SJCRH30 (cell line): Measurements from ENCODE around the gene TMEM119. TPM values are rescaled to one million over a fixed set of nuclear protein-coding genes. Genes with fewer than 3 reads are reported as not detected.

Experiments
- DNase-seq, 2 experiments: peaks; one replicate each; pipeline ENCODE4 v3.0.0-alpha.2; 2015 to 2020
- H3K27ac ChIP-seq: fragments of 250-450 bp; sonication (Bioruptor Pico); 2 replicates; pipeline ENCODE4 v1.5.1; 2020; ENCODE audit warnings: mild to moderate bottlenecking, moderate library complexity
- H3K27me3 ChIP-seq: fragments of 250-450 bp; sonication (Bioruptor Pico); 2 replicates; pipeline ENCODE4 v1.5.1; 2020; ENCODE audit warnings: mild to moderate bottlenecking, moderate library complexity
- H3K36me3 ChIP-seq: fragments of 250-450 bp; sonication (Bioruptor Pico); 2 replicates; pipeline ENCODE4 v1.5.1; 2020; ENCODE audit warnings: mild to moderate bottlenecking, moderate library complexity
- H3K4me1 ChIP-seq: fragments of 250-450 bp; sonication (Bioruptor Pico); 2 replicates; pipeline ENCODE4 v1.5.1; 2020; ENCODE audit warnings: mild to moderate bottlenecking, moderate library complexity
- H3K4me3 ChIP-seq: fragments of 250-450 bp; sonication (Bioruptor Pico); 2 replicates; pipeline ENCODE4 v1.5.1; 2020; ENCODE audit warnings: mild to moderate bottlenecking, moderate library complexity
- H3K9me3 ChIP-seq: fragments of 250-450 bp; sonication (Bioruptor Pico); replicated peaks from 2 replicates; pipeline ENCODE4 v1.5.1; 2020; ENCODE audit warnings: mild to moderate bottlenecking, moderate library complexity
- total RNA-seq: library from RNA; depleted of rRNA; stranded (reverse); fragments of >200 nt; shearing (Covaris generic); gene quantifications from 2 replicates; pipeline ENCODE4 v1.2.3, GENCODE V29; 2014

The TMEM119 gene
- total RNA-seq, 1 experiment from 2014 or later = 19.1 TPM

- H3K4me3 ChIP-seq = no peak overlapping the region
- DNase-seq = no peak
- no peaks in the 10 kb centered on the region for H3K36me3 ChIP-seq
- H3K27me3 ChIP-seq = no peaks in the 10 kb centered on the region
- H3K27ac ChIP-seq = no peak overlapping the region
- peaks cover 30% of the 10 kb centered on the region for H3K4me1 ChIP-seq
- H3K9me3 ChIP-seq = peaks cover 4% of the 10 kb centered on the region; the same call in 1 of the 2 replicates
These were observed 15.7 kb upstream of the TMEM119 start for GRCh38 chr12:108613548-108613947.

GRCh38 chr12:108612788-108613282, 15.0 kb upstream of the TMEM119 start:
- Histone ChIP-seq H3K4me3 (no peak overlapping the region), H3K27me3 (no peaks in the 10 kb centered on the region), H3K36me3 (no peaks in the 10 kb centered on the region), H3K9me3 (peaks cover 4% of the 10 kb centered on the region; the same call in 1 of the 2 replicates), H3K4me1 (peaks cover 26% of the 10 kb centered on the region), H3K27ac (no peak overlapping the region)
- peak in 1 of 2 experiments; percentile 55 for DNase-seq

GRCh38 chr12:108611884-108612415, 14.1 kb upstream of the TMEM119 start:
- Histone ChIP-seq H3K27me3 (no peaks in the 10 kb centered on the region), H3K4me3 (no peak overlapping the region), H3K27ac (no peak overlapping the region), H3K36me3 (no peaks in the 10 kb centered on the region), H3K9me3 (peaks cover 4% of the 10 kb centered on the region; the same call in 1 of the 2 replicates), H3K4me1 (peaks cover 25% of the 10 kb centered on the region)
- DNase-seq = peak; percentile 51 to 71

GRCh38 chr12:108610856-108611605, 13.1 kb upstream of the TMEM119 start:
- peaks cover 4% of the 10 kb centered on the region; the same call in 1 of the 2 replicates for H3K9me3 ChIP-seq
- H3K36me3 ChIP-seq = no peaks in the 10 kb centered on the region
- H3K27ac ChIP-seq = no peak overlapping the region
- DNase-seq = no peak
- peaks cover 25% of the 10 kb centered on the region for H3K4me1 ChIP-seq
- no peaks in the 10 kb centered on the region for H3K27me3 ChIP-seq
- no peak overlapping the region for H3K4me3 ChIP-seq

GRCh38 chr12:108610336-108610815, 12.5 kb upstream of the TMEM119 start:
- H3K9me3 ChIP-seq = no peaks in the 10 kb centered on the region
- H3K4me1 ChIP-seq = peaks cover 25% of the 10 kb centered on the region
- no peaks in the 10 kb centered on the region for H3K27me3 ChIP-seq
- no peak overlapping the region for H3K4me3 ChIP-seq
- no peak overlapping the region for H3K27ac ChIP-seq
- no peaks in the 10 kb centered on the region for H3K36me3 ChIP-seq
- DNase-seq = no peak

GRCh38 chr12:108609537-108610335, 11.9 kb upstream of the TMEM119 start:
- H3K27me3 ChIP-seq = no peaks in the 10 kb centered on the region
- no peak overlapping the region for H3K27ac ChIP-seq
- no peaks in the 10 kb centered on the region for H3K9me3 ChIP-seq
- no peaks in the 10 kb centered on the region for H3K36me3 ChIP-seq
- H3K4me1 ChIP-seq = peaks cover 26% of the 10 kb centered on the region
- peak; percentile 71 to 72 for DNase-seq
- no peak overlapping the region for H3K4me3 ChIP-seq

GRCh38 chr12:108608616-108609015, 10.7 kb upstream of the TMEM119 start:
- no peaks in the 10 kb centered on the region for H3K36me3 ChIP-seq
- H3K27ac ChIP-seq = no peak overlapping the region
- DNase-seq = no peak
- H3K9me3 ChIP-seq = no peaks in the 10 kb centered on the region
- H3K4me3 ChIP-seq = no peak overlapping the region
- H3K27me3 ChIP-seq = no peaks in the 10 kb centered on the region
- peaks cover 28% of the 10 kb centered on the region for H3K4me1 ChIP-seq

- DNase-seq = no peak
- H3K9me3 ChIP-seq = no peaks in the 10 kb centered on the region
- H3K4me3 ChIP-seq = no peak overlapping the region
- H3K36me3 ChIP-seq = no peaks in the 10 kb centered on the region
- H3K27me3 ChIP-seq = no peaks in the 10 kb centered on the region
- H3K27ac ChIP-seq = no peak overlapping the region
- H3K4me1 ChIP-seq = peaks cover 24% of the 10 kb centered on the region
These were observed 10.2 kb upstream of the TMEM119 start for GRCh38 chr12:108607981-108608600.

GRCh38 chr12:108606492-108606891, 8.6 kb upstream of the TMEM119 start:
- Histone ChIP-seq H3K27me3 (no peaks in the 10 kb centered on the region), H3K27ac (no peak overlapping the region), H3K36me3 (no peaks in the 10 kb centered on the region), H3K4me1 (peaks cover 14% of the 10 kb centered on the region), H3K4me3 (no peak overlapping the region), H3K9me3 (no peaks in the 10 kb centered on the region)
- DNase-seq = no peak

- no peak overlapping the region for H3K27ac ChIP-seq
- H3K4me1 ChIP-seq = peaks cover 16% of the 10 kb centered on the region
- no peak overlapping the region for H3K4me3 ChIP-seq
- no peaks in the 10 kb centered on the region for H3K9me3 ChIP-seq
- DNase-seq = no peak
- H3K27me3 ChIP-seq = no peaks in the 10 kb centered on the region
- H3K36me3 ChIP-seq = no peaks in the 10 kb centered on the region
These were observed 8.0 kb upstream of the TMEM119 start for GRCh38 chr12:108605690-108606406.

GRCh38 chr12:108605000-108605689, 7.3 kb upstream of the TMEM119 start:
- Histone ChIP-seq H3K27ac (no peak overlapping the region), H3K4me1 (peaks cover 14% of the 10 kb centered on the region), H3K36me3 (no peaks in the 10 kb centered on the region), H3K27me3 (no peaks in the 10 kb centered on the region), H3K9me3 (no peaks in the 10 kb centered on the region), H3K4me3 (no peak overlapping the region)
- no peak for DNase-seq

- Histone ChIP-seq H3K27me3 (no peaks in the 10 kb centered on the region), H3K36me3 (no peaks in the 10 kb centered on the region), H3K27ac (no peak overlapping the region), H3K4me1 (peaks cover 9% of the 10 kb centered on the region; the same call in 1 of the 2 replicates), H3K9me3 (no peaks in the 10 kb centered on the region), H3K4me3 (no peak overlapping the region)
- DNase-seq = no peak
These were observed 6.5 kb upstream of the TMEM119 start for GRCh38 chr12:108604208-108604941.

GRCh38 chr12:108603743-108604142, 5.9 kb upstream of the TMEM119 start:
- Histone ChIP-seq H3K36me3 (no peaks in the 10 kb centered on the region), H3K27me3 (no peaks in the 10 kb centered on the region), H3K9me3 (no peaks in the 10 kb centered on the region), H3K27ac (no peak overlapping the region), H3K4me1 (peaks cover 14% of the 10 kb centered on the region; the same call in 1 of the 2 replicates), H3K4me3 (no peak overlapping the region)
- DNase-seq = no peak
